Kidney (tissue), 22 donors: ENCODE results near the gene GLCCI1. TPM values are rescaled to one million over a fixed set of nuclear protein-coding genes. Genes with fewer than 3 reads are reported as not detected.
A peak's percentile ranks its signal among the peaks of the same experiment; 100 is the strongest.

Experiments
- DNase-seq, 5 donors: peaks; one replicate each; pipeline ENCODE4 v3.0.0-alpha.2; 2013 to 2020
- FAIRE-seq: peaks from 2 replicates; lab custom pipeline; 2012; peaks lifted over from hg19 to GRCh38; lab: Jason Lieb, UNC
- H3K27ac ChIP-seq, 2 donors: one replicate each; pipeline ENCODE4 v1.7.0; 2013; ENCODE audit warnings: low read depth in 2 of 2, low read length in 2 of 2, inconsistent platforms in 1 of 2
- H3K27me3 ChIP-seq: one replicate; pipeline ENCODE4 v1.7.1; 2013; ENCODE audit warnings: low read length, inconsistent platforms; ENCODE audit not compliant: control insufficient read depth, insufficient read depth
- H3K36me3 ChIP-seq, 3 donors: one replicate each; pipeline versions ENCODE4 v1.7.0 to v1.7.1; 2013; ENCODE audit warnings: low read length in 3 of 3, control low read depth in 1 of 3, inconsistent platforms in 1 of 3; ENCODE audit not compliant: insufficient read depth in 3 of 3, control insufficient read depth in 2 of 3
- H3K4me1 ChIP-seq, 3 donors: one replicate each; pipeline versions ENCODE4 v1.7.0 to v1.7.1; 2013; ENCODE audit warnings: low read length in 3 of 3, inconsistent platforms in 1 of 3, low read depth in 1 of 3; ENCODE audit not compliant: control insufficient read depth in 2 of 3, insufficient read depth in 2 of 3
- H3K4me3 ChIP-seq, 3 donors: one replicate each; pipeline versions ENCODE4 v1.7.0 to v1.8.1; 2013; ENCODE audit warnings: low read length in 3 of 3, control low read depth in 1 of 3, inconsistent platforms in 1 of 3
- H3K9ac ChIP-seq, 3 donors: one replicate each; pipeline versions ENCODE4 v1.7.0 to v1.7.1; 2013; ENCODE audit warnings: low read length in 3 of 3, control low read depth in 1 of 3, inconsistent platforms in 1 of 3
- H3K9me3 ChIP-seq, 3 donors: one replicate each; pipeline versions ENCODE4 v1.7.0 to v1.7.1; 2013; ENCODE audit warnings: low read length in 3 of 3, control low read depth in 1 of 3, inconsistent platforms in 1 of 3; ENCODE audit not compliant: control insufficient read depth in 2 of 3, insufficient read depth in 1 of 3
- intact Hi-C: fragments of 100-400 bp; cut with DNase I; formaldehyde crosslinking; loops from one replicate; pipeline ENCODE4 v1.11.1; 2022
- long read RNA-seq, 10 donors: library from polyadenylated mRNA in 1 of 10; unstranded in 1 of 10; transcript quantifications; one replicate each; pipeline ENCODE4 v2.0.0 and lab custom pipeline, GENCODE V29; 2021 to 2026
- polyA plus RNA-seq: library from polyadenylated mRNA; stranded (reverse); fragments of 350-450 nt; fragmentation: Illumina TruSeq; extraction: RNeasy Lipid Tissue Mini Kit (QIAGEN cat#74804); gene quantifications from one replicate; pipeline ENCODE4 v1.2.3, GENCODE V29; 2014; ENCODE audit warnings: low read depth, low replicate concordance; ENCODE audit not compliant: insufficient read depth
- total RNA-seq: library from RNA; stranded (reverse); fragmentation: NEBNext Ultra II Directional; extraction: Animal tissue kit (Norgen Biotek cat#: 25700); gene quantifications from one replicate; pipeline ENCODE4 v1.2.1, GENCODE V29; 2021
- TF ChIP-seq, protein P1 (sequence below): IDR thresholded peaks from 3 replicates; pipeline ENCODE4 v1.5.1; 2012; ENCODE audit warnings: mild to moderate bottlenecking, moderate library complexity, borderline replicate concordance; ENCODE audit not compliant: insufficient read depth; ENCODE audit errors: extremely low read depth
- donor health status: control.
- donor health status: control.
- donor health status: control.
- donor health status: control.
- donor health status: control.
- donor health status: DM: yes; HTN: yes; CAD: no.
- donor health status: Normal renal cell carcinoma (clear cell type).

The GLCCI1 gene
- total RNA-seq (25.2 TPM), polyA plus RNA-seq (3.0 TPM)
- long read RNA-seq, donor 1, partial matches to known transcripts: 10 of 12 reads
- long read RNA-seq, donor 1, other reads (novel, unspliced or antisense): 0 of 12 reads
- long read RNA-seq, donor 2, full-length matches to known transcripts: 4 of 4 reads
- long read RNA-seq, donor 2, partial matches to known transcripts: 0 of 4 reads
- long read RNA-seq, donor 2, other reads (novel, unspliced or antisense): 0 of 4 reads
- long read RNA-seq, donor 3: 0 reads
- long read RNA-seq, donor 4: 0 reads
- long read RNA-seq, donor 5: 0 reads
- long read RNA-seq, donor 6, full-length matches to known transcripts: 1 of 1 reads
- long read RNA-seq, donor 6, partial matches to known transcripts: 0 of 1 reads
- long read RNA-seq, donor 6, other reads (novel, unspliced or antisense): 0 of 1 reads
- long read RNA-seq, donor 7, full-length matches to known transcripts: 3 of 7 reads
- long read RNA-seq, donor 7, partial matches to known transcripts: 0 of 7 reads
- long read RNA-seq, donor 7, other reads (novel, unspliced or antisense): 4 of 7 reads
- long read RNA-seq, donor 8, full-length matches to known transcripts: 3 of 3 reads
- long read RNA-seq, donor 8, partial matches to known transcripts: 0 of 3 reads
- long read RNA-seq, donor 8, other reads (novel, unspliced or antisense): 0 of 3 reads
- long read RNA-seq, donor 9: 0 reads
- long read RNA-seq, donor 10, partial matches to known transcripts: 0 of 2 reads
- long read RNA-seq, donor 10, other reads (novel, unspliced or antisense): 0 of 2 reads

DNA sequence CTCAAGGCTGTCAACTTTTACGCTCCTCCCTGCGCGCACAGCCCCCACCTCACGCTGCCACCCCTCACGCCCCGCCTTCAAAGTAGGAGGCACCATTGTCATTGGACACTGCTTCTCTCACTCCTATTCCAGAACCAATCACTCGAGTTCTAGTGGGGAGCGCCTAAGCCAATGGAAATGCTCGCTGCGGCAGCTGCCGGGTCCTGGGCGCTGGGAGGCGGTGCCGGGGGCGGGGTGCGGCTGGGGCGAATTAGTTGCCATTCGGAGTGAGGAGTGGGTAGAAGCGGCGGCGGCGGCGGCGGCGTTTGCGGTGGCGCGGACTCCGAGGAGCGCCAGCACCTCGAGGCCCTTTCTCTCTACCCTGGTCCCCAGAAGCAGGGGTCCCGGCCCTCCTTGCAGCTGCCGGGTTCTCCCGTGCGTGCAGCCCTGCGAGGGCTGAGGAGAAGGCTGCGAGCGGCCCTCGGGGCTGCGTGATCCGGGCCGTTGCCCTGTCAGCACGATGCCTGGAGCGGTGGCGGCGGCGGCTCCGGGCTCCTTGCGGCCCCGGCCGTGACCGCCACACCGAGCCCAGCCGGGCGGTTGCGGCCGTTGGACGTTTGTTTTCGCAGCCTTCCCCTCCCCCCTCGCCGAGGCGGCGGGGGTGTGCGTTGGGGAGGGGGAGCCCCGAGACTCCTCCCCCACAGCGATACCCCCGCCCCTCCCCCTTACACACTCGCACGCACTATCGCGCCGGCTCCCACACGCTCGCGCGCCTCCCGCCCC is at the start of gene GLCCI1:
TSS of gene GLCCI1 (plus strand) at position 253 of the 762 bp plus-strand sequence. CDS start 555 bp downstream, outside the sequence.
- no peaks in the 10 kb centered on the region for H3K27me3 ChIP-seq
- peaks cover 0 to 8% (median 7%) of the 10 kb centered on the region in 3 donors for H3K4me1 ChIP-seq
- intact Hi-C loops: no loop called here
- H3K9me3 ChIP-seq: no peaks in the 10 kb centered on the region
- peak; percentile 73 for FAIRE-seq
- H3K9ac ChIP-seq: peak within 1 kb of the TSS; percentile 75 to 91 (median 83)
- peak within 1 kb of the TSS; percentile 82 to 85 for H3K27ac ChIP-seq
- TF ChIP-seq, protein P1, sequence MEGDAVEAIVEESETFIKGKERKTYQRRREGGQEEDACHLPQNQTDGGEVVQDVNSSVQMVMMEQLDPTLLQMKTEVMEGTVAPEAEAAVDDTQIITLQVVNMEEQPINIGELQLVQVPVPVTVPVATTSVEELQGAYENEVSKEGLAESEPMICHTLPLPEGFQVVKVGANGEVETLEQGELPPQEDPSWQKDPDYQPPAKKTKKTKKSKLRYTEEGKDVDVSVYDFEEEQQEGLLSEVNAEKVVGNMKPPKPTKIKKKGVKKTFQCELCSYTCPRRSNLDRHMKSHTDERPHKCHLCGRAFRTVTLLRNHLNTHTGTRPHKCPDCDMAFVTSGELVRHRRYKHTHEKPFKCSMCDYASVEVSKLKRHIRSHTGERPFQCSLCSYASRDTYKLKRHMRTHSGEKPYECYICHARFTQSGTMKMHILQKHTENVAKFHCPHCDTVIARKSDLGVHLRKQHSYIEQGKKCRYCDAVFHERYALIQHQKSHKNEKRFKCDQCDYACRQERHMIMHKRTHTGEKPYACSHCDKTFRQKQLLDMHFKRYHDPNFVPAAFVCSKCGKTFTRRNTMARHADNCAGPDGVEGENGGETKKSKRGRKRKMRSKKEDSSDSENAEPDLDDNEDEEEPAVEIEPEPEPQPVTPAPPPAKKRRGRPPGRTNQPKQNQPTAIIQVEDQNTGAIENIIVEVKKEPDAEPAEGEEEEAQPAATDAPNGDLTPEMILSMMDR: no peak
- no peaks in the 10 kb centered on the region for H3K36me3 ChIP-seq
- H3K4me3 ChIP-seq: peak within 1 kb of the TSS; percentile 86 to 98 (median 89)
- DNase-seq: peak; percentile 98 to 99 (median 98)

GRCh38 chr7:7919449-7919945 is 49.1 kb upstream of the GLCCI1 start:
- no peak for DNase-seq
- no peaks in the 10 kb centered on the region for H3K4me1 ChIP-seq
- H3K36me3 ChIP-seq: no peaks in the 10 kb centered on the region
- no peak for FAIRE-seq
- no peak overlapping the region for H3K9ac ChIP-seq
- no peak overlapping the region for H3K4me3 ChIP-seq
- TF ChIP-seq, protein P1: no peak
- H3K27me3 ChIP-seq: no peaks in the 10 kb centered on the region
- H3K27ac ChIP-seq: no peak overlapping the region
- H3K9me3 ChIP-seq: no peaks in the 10 kb centered on the region
- intact Hi-C loops: no loop called here

DNA sequence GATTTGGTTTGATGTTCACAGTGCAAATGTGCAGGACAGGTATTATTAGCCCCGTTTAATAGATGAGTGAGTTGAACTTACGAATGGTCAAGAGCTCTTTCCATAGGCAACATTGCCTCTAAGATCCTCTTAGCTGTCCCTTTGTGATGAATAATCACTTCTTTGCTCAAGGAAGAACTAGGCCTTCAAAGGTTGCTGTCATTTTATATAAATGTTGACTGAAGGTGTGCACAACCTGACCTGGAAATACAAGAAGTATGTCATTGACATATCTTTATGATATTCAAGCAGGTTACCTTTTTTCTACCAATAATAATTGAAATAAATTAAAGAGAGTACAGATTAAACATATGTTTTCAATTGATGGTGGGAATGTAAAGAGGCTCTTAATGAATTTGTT is 48.5 kb upstream of the GLCCI1 start:
- intact Hi-C loops: no loop called here
- H3K27me3 ChIP-seq: no peaks in the 10 kb centered on the region
- TF ChIP-seq, protein P1: no peak
- FAIRE-seq: no peak
- H3K4me3 ChIP-seq: no peak overlapping the region
- H3K36me3 ChIP-seq: no peaks in the 10 kb centered on the region
- no peaks in the 10 kb centered on the region for H3K9me3 ChIP-seq
- no peak for DNase-seq
- H3K4me1 ChIP-seq: no peaks in the 10 kb centered on the region
- no peak overlapping the region for H3K9ac ChIP-seq
- no peak overlapping the region for H3K27ac ChIP-seq
